Lower lobe of right lung (tissue), 2 donors: ENCODE data around the gene MINDY1. TPM values are rescaled to one million over a fixed set of nuclear protein-coding genes. Genes with fewer than 3 reads are reported as not detected.

Experiments
- ATAC-seq, 2 donors: fragments of 200-7000 bp; cut with Tn5 transposase; one replicate each; pipeline ENCODE4 v1.9.1; 2020 to 2022; ENCODE audit warnings: mild to moderate bottlenecking in 2 of 2, moderate library complexity in 2 of 2
- DNase-seq: peaks from one replicate; pipeline ENCODE4 v3.0.0-alpha.2; 2020
- H3K27ac ChIP-seq: fragments of 200-600 bp; one replicate; pipeline ENCODE4 v1.8.0; 2022
- H3K27me3 ChIP-seq: fragments of 200-600 bp; one replicate; pipeline ENCODE4 v1.8.0; 2022; ENCODE audit warnings: low read depth
- H3K36me3 ChIP-seq: fragments of 200-600 bp; one replicate; pipeline ENCODE4 v1.8.0; 2022; ENCODE audit warnings: mild to moderate bottlenecking
- H3K4me1 ChIP-seq: fragments of 200-600 bp; one replicate; pipeline ENCODE4 v1.8.0; 2022
- H3K4me3 ChIP-seq: fragments of 200-600 bp; one replicate; pipeline ENCODE4 v1.8.0; 2022; ENCODE audit warnings: mild to moderate bottlenecking
- H3K9me3 ChIP-seq: fragments of 200-600 bp; one replicate; pipeline ENCODE4 v1.8.0; 2022
- intact Hi-C: fragments of 100-400 bp; cut with DNase I; formaldehyde crosslinking; loops from one replicate; pipeline ENCODE4 v1.11.0; 2022
- total RNA-seq: library from RNA; stranded (reverse); fragmentation: NEBNext Ultra II Directional; extraction: Animal tissue kit (Norgen Biotek cat#: 25700); gene quantifications from one replicate; pipeline ENCODE4 v1.2.1, GENCODE V29; 2021
- TF ChIP-seq, protein P1 (sequence below): fragments of 200-600 bp; IDR thresholded peaks from one replicate; pipeline ENCODE4 v1.8.0; 2022; ENCODE audit warnings: antibody characterized with exemption, mild to moderate bottlenecking
- donor health status: DM: no; HTN: yes; CAD: no; lungs with severe emphysema.

MINDY1 gene
- total RNA-seq, 1 donor from 2014 or later, result 27.8 TPM

- H3K27ac ChIP-seq, result peak overlapping the region; percentile 82
- intact Hi-C loops, result no loop called here
- DNase-seq (peak; percentile 94), ATAC-seq (peak; percentile 79 to 82)
- H3K27me3 ChIP-seq, result no peaks in the 10 kb centered on the region
- H3K9me3 ChIP-seq, result no peaks in the 10 kb centered on the region
- TF ChIP-seq, protein P1, sequence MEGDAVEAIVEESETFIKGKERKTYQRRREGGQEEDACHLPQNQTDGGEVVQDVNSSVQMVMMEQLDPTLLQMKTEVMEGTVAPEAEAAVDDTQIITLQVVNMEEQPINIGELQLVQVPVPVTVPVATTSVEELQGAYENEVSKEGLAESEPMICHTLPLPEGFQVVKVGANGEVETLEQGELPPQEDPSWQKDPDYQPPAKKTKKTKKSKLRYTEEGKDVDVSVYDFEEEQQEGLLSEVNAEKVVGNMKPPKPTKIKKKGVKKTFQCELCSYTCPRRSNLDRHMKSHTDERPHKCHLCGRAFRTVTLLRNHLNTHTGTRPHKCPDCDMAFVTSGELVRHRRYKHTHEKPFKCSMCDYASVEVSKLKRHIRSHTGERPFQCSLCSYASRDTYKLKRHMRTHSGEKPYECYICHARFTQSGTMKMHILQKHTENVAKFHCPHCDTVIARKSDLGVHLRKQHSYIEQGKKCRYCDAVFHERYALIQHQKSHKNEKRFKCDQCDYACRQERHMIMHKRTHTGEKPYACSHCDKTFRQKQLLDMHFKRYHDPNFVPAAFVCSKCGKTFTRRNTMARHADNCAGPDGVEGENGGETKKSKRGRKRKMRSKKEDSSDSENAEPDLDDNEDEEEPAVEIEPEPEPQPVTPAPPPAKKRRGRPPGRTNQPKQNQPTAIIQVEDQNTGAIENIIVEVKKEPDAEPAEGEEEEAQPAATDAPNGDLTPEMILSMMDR, result no peak
- peak overlapping the region; percentile 11 for H3K4me3 ChIP-seq
- no peaks in the 10 kb centered on the region for H3K36me3 ChIP-seq
- peaks cover 83% of the 10 kb centered on the region for H3K4me1 ChIP-seq
Measured at GRCh38 chr1:150976879-150977694, 29.6 kb downstream of the MINDY1 start.

- Histone ChIP-seq H3K4me3 (no peak overlapping the region), H3K9me3 (no peaks in the 10 kb centered on the region), H3K4me1 (peaks cover 83% of the 10 kb centered on the region), H3K27me3 (no peaks in the 10 kb centered on the region), H3K36me3 (no peaks in the 10 kb centered on the region), H3K27ac (peak overlapping the region; percentile 82)
- no peak for DNase-seq
- intact Hi-C loops, result no loop called here
- TF ChIP-seq, protein P1, result no peak
- no peak for ATAC-seq
Measured at GRCh38 chr1:150976401-150976821, 30.3 kb downstream of the MINDY1 start.

DNA sequence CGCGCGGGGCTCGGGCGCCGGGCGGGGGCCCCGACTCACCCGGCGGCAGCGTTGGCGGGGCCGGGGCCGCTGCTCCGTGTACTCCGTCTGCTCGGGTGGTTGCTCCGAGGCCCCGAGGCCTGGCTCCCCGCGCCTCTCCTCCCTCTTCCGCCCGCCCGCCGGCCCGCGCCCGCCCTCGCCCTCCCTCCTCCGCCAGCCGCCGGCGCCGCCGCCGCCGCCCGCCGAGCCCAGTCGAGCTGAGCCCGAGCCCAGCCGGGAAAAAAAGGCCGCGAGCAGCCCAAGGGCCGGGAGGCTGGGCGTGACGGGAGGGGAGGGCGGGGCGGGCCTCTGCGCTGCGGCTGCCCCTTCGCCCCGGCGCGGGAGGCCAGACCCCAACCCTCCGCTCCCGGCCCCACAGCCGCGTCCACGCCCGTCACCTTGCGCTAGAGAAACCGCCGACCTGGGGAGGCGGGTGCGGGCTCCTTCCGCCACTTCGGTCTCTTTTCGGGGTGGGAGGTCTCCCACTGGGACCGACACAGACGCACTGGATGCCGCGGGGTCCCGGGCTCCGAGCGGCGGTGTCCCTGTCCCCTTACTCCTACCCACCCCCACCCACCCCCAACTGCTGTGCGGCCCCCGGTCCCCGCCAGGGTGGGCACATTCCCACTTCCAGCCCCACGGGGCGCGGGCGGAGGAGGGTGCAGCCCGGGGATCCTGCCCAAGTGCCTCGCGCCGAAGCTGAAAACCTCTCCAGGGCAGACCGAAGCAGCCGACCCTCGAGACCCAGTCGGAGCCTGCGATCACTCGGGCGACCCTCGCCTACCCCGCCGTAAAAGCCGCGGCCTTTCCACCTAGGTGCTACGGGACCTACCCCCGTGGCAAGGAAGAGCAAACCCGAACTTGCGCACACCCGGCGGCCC is 31.9 kb downstream of the MINDY1 start, which contains the start of gene CERS2:
Gene CERS2, minus strand, starts transcription at position 256 of the 899 bp plus-strand sequence. CDS start 5,745 bp downstream, outside the sequence.
- intact Hi-C loops, result no loop called here
- H3K4me1 ChIP-seq, result peaks cover 86% of the 10 kb centered on the region
- no peaks in the 10 kb centered on the region for H3K9me3 ChIP-seq
- TF ChIP-seq, protein P1, result no peak
- H3K4me3 ChIP-seq, result peak within 1 kb of the TSS; percentile 89
- H3K27me3 ChIP-seq, result no peaks in the 10 kb centered on the region
- no peaks in the 10 kb centered on the region for H3K36me3 ChIP-seq
- H3K27ac ChIP-seq, result peak within 1 kb of the TSS; percentile 93
- ATAC-seq (peak; percentile 74 to 78), DNase-seq (peak; percentile 90)

DNA sequence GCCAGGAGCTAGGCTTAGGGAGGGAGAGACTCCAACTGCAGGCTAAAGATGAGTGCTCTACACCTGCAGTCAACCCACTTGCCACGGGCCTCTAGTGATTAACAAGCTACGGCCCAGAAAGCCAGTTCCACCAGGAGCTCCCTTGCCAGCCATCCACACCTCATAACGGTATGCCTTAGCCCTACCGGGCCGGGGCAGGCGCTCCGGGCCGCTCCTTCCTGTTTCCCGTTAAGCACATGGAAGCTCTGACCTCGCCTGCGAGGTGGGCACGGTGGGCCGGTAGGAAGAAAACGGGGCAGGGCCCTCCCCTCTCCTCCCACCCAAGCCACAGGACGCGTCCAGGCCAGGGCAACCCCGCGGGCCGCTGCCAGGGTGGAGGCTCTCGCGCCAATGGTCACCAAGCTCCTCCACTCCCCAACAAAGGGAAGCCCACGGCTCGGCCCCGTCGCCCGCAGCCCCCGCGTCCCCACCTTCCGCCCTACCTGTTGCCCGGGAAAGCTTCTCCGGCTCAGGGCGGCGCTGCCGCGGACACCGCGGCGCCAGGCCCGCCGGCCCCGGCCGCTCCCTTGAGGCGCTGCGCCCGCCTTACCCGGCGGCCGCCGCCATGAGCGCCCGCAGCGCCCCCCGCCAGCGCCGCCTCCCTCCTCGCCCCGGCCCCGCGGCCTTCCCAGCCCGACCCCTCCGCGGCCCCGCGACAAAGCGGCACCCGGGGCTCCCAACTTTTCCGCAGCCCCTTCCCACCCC is 32.7 kb downstream of the MINDY1 start:
- TF ChIP-seq, protein P1, result no peak
- Histone ChIP-seq H3K27ac (peak overlapping the region; percentile 93), H3K27me3 (no peaks in the 10 kb centered on the region), H3K4me1 (peaks cover 86% of the 10 kb centered on the region), H3K9me3 (no peaks in the 10 kb centered on the region), H3K4me3 (peak overlapping the region; percentile 89), H3K36me3 (peaks cover 2% of the 10 kb centered on the region)
- peak; percentile 5 to 11 for ATAC-seq
- intact Hi-C loops, result no loop called here
- DNase-seq, result peak; percentile 74
